ENCODE measurements around the gene LDHA. TPM values are rescaled to one million over a fixed set of nuclear protein-coding genes. Genes with fewer than 3 reads are reported as not detected.
A peak's percentile ranks its signal among the peaks of the same experiment; 100 is the strongest.

LDHA gene
- total and polyA plus RNA-seq, 2 of the 13 experiments (the other 11 are each of a cell fraction or from before 2014, with no cell fraction given) = 805 to 1,547 TPM

DNA sequence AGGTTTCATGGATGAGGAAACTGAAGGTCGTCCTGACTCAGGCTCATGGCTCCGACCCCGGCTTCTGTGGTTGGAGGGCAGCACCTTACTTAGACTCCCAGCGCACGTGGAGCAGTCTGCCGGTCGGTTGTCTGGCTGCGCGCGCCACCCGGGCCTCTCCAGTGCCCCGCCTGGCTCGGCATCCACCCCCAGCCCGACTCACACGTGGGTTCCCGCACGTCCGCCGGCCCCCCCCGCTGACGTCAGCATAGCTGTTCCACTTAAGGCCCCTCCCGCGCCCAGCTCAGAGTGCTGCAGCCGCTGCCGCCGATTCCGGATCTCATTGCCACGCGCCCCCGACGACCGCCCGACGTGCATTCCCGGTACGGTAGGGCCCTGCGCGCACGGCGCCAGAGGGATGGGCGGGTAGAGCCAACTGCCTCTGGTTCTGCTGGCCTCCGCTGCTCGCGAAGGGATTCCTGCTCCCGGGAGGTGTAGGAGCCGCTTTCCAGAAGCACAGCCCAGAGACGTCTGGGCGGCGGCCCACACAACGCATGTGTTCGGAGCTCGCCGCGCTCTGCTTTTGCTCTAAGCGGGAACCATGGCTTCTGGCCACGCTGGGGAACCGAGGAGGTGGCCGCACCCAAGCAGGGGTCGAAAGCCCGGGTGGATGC lies at the start of gene LDHA (continued):
- TF ChIP-seq, protein P1, sequence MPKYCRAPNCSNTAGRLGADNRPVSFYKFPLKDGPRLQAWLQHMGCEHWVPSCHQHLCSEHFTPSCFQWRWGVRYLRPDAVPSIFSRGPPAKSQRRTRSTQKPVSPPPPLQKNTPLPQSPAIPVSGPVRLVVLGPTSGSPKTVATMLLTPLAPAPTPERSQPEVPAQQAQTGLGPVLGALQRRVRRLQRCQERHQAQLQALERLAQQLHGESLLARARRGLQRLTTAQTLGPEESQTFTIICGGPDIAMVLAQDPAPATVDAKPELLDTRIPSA (CRISPR knock-in tag; IDR thresholded peaks at IDR 0.05; ENCODE audit: borderline replicate concordance) = peak; percentile 98
- TF ChIP-seq HMGA1 (CRISPR knock-in tag; conservative IDR thresholded peaks at IDR 0.05) = no peak
- peak; percentile 93 for TF ChIP-seq TARDBP (CRISPR knock-in tag; IDR thresholded peaks at IDR 0.05)
- peak; percentile 83; the same call in 1 of the 2 replicates for TF ChIP-seq NFATC3 (CRISPR knock-in tag; IDR thresholded peaks at IDR 0.05)
- peak; percentile 89 for TF ChIP-seq IRF2 (CRISPR knock-in tag; IDR thresholded peaks at IDR 0.05)
- TF ChIP-seq POLR2G (IDR thresholded peaks at IDR 0.05; ENCODE audit: low read depth, low read length) = peak; percentile 100
- TF ChIP-seq ARNT2 (CRISPR knock-in tag; IDR thresholded peaks at IDR 0.05; ENCODE audit: low read depth) = peak; percentile 97
- 0 out of 2 replicates have a peak, but pooled peaks have one; percentile 85 for TF ChIP-seq HOXA7 (CRISPR knock-in tag; IDR thresholded peaks at IDR 0.05)
- TF ChIP-seq, protein P2, sequence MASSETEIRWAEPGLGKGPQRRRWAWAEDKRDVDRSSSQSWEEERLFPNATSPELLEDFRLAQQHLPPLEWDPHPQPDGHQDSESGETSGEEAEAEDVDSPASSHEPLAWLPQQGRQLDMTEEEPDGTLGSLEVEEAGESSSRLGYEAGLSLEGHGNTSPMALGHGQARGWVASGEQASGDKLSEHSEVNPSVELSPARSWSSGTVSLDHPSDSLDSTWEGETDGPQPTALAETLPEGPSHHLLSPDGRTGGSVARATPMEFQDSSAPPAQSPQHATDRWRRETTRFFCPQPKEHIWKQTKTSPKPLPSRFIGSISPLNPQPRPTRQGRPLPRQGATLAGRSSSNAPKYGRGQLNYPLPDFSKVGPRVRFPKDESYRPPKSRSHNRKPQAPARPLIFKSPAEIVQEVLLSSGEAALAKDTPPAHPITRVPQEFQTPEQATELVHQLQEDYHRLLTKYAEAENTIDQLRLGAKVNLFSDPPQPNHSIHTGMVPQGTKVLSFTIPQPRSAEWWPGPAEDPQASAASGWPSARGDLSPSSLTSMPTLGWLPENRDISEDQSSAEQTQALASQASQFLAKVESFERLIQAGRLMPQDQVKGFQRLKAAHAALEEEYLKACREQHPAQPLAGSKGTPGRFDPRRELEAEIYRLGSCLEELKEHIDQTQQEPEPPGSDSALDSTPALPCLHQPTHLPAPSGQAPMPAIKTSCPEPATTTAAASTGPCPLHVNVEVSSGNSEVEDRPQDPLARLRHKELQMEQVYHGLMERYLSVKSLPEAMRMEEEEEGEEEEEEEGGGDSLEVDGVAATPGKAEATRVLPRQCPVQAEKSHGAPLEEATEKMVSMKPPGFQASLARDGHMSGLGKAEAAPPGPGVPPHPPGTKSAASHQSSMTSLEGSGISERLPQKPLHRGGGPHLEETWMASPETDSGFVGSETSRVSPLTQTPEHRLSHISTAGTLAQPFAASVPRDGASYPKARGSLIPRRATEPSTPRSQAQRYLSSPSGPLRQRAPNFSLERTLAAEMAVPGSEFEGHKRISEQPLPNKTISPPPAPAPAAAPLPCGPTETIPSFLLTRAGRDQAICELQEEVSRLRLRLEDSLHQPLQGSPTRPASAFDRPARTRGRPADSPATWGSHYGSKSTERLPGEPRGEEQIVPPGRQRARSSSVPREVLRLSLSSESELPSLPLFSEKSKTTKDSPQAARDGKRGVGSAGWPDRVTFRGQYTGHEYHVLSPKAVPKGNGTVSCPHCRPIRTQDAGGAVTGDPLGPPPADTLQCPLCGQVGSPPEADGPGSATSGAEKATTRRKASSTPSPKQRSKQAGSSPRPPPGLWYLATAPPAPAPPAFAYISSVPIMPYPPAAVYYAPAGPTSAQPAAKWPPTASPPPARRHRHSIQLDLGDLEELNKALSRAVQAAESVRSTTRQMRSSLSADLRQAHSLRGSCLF (CRISPR knock-in tag; IDR thresholded peaks at IDR 0.05; ENCODE audit: borderline replicate concordance) = no peak
- TF ChIP-seq ZNF207 (IDR thresholded peaks at IDR 0.05; ENCODE audit: borderline replicate concordance) = no peak
- no peak for TF ChIP-seq ZNF496 (CRISPR knock-in tag; IDR thresholded peaks at IDR 0.05; ENCODE audit: insufficient replicate concordance)
- TF ChIP-seq YY1 (IDR thresholded peaks at IDR 0.05; ENCODE audit: insufficient read depth, insufficient replicate concordance, low read depth, low read length) = peak; percentile 68
- peak; percentile 93 for TF ChIP-seq ZBTB42 (CRISPR knock-in tag; IDR thresholded peaks at IDR 0.05)
- TF ChIP-seq MIER2 (CRISPR knock-in tag; IDR thresholded peaks at IDR 0.05) = peak; percentile 36; the same call in 1 of the 2 replicates
- TF ChIP-seq SNRNP70 (IDR thresholded peaks at IDR 0.05; ENCODE audit: low read depth, low read length) = no peak
- TF ChIP-seq, protein P3, sequence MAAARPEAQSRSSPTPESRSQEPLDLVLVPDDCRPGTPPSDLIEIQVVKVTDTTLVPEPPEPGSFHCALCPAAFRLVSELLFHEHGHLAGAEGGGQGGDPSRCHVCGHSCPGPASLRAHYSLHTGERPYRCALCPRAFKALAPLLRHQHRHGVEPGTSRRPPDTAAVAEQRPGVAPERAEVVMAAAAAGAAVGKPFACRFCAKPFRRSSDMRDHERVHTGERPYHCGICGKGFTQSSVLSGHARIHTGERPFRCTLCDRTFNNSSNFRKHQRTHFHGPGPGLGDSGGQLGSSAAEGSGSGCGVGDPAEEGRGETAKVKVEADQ (CRISPR knock-in tag; IDR thresholded peaks at IDR 0.05; ENCODE audit: borderline replicate concordance) = peak; percentile 98; the same call in 1 of the 2 replicates
- peak; percentile 55; the same call in 1 of the 2 replicates for TF ChIP-seq CHD2 (IDR thresholded peaks at IDR 0.05; ENCODE audit: low read depth, low read length)
- peak; percentile 9; the same call in 1 of the 2 replicates for TF ChIP-seq CEBPG (CRISPR knock-in tag; IDR thresholded peaks at IDR 0.05)
- no peak for TF ChIP-seq PAWR (CRISPR knock-in tag; IDR thresholded peaks at IDR 0.05; ENCODE audit: borderline replicate concordance)
- TF ChIP-seq, protein P4, sequence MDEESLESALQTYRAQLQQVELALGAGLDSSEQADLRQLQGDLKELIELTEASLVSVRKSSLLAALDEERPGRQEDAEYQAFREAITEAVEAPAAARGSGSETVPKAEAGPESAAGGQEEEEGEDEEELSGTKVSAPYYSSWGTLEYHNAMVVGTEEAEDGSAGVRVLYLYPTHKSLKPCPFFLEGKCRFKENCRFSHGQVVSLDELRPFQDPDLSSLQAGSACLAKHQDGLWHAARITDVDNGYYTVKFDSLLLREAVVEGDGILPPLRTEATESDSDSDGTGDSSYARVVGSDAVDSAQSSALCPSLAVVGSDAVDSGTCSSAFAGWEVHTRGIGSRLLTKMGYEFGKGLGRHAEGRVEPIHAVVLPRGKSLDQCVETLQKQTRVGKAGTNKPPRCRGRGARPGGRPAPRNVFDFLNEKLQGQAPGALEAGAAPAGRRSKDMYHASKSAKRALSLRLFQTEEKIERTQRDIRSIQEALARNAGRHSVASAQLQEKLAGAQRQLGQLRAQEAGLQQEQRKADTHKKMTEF (CRISPR knock-in tag; IDR thresholded peaks at IDR 0.05) = peak; percentile 98
